ENCODE data around the gene ACBD6. TPM values are rescaled to one million over a fixed set of nuclear protein-coding genes. Genes with fewer than 3 reads are reported as not detected.

The ACBD6 gene
- total RNA-seq, 1 experiment from 2014 or later = 74.7 TPM

GRCh38 chr1:180272395-180272794 lies 230.0 kb downstream of the ACBD6 start:
- no peak overlapping the region for H3K27ac Mint-ChIP-seq (ENCODE audit: unreplicated experiment)

DNA sequence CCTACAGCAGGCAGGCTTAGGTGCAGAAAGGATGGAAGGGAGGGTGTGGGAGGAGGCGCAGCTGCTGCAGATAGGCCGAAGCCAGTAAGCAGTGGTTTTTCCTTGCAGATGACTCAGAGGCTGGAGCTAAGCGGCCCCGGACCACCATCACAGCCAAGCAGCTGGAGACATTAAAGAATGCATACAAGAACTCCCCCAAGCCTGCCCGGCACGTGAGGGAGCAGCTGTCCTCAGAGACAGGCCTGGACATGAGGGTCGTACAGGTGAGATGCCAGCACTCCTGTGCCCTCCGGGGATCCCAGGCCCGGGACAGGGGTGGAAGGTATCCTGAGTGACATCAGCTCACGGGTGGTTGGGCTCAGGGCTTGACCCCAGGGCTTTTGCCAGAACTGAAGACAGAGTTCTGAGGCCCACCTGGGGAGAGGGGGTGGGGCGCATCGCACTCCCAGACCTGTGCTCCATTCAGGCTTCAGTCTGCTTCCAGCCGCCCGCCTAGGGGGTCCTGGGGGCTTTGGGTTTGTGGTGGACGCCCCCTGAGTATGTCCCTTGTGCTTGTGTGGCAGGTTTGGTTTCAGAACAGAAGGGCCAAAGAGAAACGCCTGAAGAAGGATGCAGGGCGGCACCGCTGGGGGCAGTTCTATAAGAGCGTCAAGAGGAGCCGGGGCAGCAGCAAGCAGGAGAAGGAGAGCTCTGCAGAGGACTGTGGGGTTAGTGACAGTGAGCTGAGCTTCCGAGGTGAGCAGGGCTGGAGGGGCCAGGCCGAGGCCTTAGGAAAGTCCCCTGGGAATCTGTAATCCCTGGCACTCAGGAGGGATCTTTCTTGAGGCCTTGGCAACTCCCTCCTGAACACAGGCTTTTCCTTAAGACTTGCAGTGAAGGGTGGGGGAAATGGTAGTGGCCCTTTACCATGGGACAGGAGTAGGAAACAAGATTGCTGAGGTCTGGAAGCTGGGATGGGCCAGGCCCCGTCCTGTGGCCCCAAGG lies 230.8 kb downstream of the ACBD6 start:
- Histone ChIP-seq H3K4me1 (peaks cover 10% of the 10 kb centered on the region; the same call in 1 of the 2 replicates), H3K36me3 (ENCODE audit: control insufficient read depth, insufficient read depth, low read length) (no peaks in the 10 kb centered on the region; the same call in none of the 2 replicates), H3K27me3 (replicated peaks; ENCODE audit: control insufficient read depth, insufficient read depth, low read length) (no peaks in the 10 kb centered on the region), H3K4me3 (ENCODE audit: low read depth, low read length) (no peak overlapping the region), H3K9me3 (no peaks in the 10 kb centered on the region)
- Mint-ChIP-seq H3K27ac (ENCODE audit: unreplicated experiment) (peak overlapping the region; percentile 44), H3K27me3 (ENCODE audit: insufficient read depth, unreplicated experiment) (no peaks in the 10 kb centered on the region), H3K36me3 (ENCODE audit: insufficient read depth, unreplicated experiment) (peaks cover 24% of the 10 kb centered on the region), H3K4me3 (ENCODE audit: unreplicated experiment) (no peak overlapping the region), H3K9me3 (ENCODE audit: unreplicated experiment) (no peaks in the 10 kb centered on the region), H3K4me1 (ENCODE audit: low read depth, unreplicated experiment) (peaks cover 12% of the 10 kb centered on the region)
- no peak for TF ChIP-seq CTCF (IDR thresholded peaks at IDR 0.05; ENCODE audit: insufficient read depth in 1 of 2, low read depth in 1 of 2, low read length in 1 of 2, severe bottlenecking in 1 of 2, unreplicated experiment in 1 of 2)
- CTCF ChIA-PET = interaction anchor here (2.6 kb wide), 1 partner anchor 84 kb away, joined by 8 read pairs; no protein-coding TSS in a partner anchor
- DNase-seq = no peak
- POLR2A ChIA-PET = no interaction called here
- no TSS peak for BruUV-seq (replicated peaks)
- intact Hi-C loops (cut with micrococcal nuclease; ENCODE audit: unreplicated experiment) = no loop called here

More at GRCh38 chr1:180272395-180272794, 230.0 kb downstream of the ACBD6 start:
- TF ChIP-seq CTCF (IDR thresholded peaks at IDR 0.05; ENCODE audit: insufficient read depth in 1 of 2, low read depth in 1 of 2, low read length in 1 of 2, severe bottlenecking in 1 of 2, unreplicated experiment in 1 of 2) = no peak
- no peaks in the 10 kb centered on the region for H3K9me3 ChIP-seq
- H3K4me1 ChIP-seq = peaks cover 10% of the 10 kb centered on the region; the same call in 1 of the 2 replicates
- H3K36me3 ChIP-seq (ENCODE audit: control insufficient read depth, insufficient read depth, low read length) = no peaks in the 10 kb centered on the region; the same call in none of the 2 replicates
- CTCF ChIA-PET = interaction anchor here (2.6 kb wide), 1 partner anchor 84 kb away, joined by 8 read pairs; no protein-coding TSS in a partner anchor
- POLR2A ChIA-PET = no interaction called here
- intact Hi-C loops (cut with micrococcal nuclease; ENCODE audit: unreplicated experiment) = no loop called here
- H3K4me3 Mint-ChIP-seq (ENCODE audit: unreplicated experiment) = no peak overlapping the region
- no peaks in the 10 kb centered on the region for H3K9me3 Mint-ChIP-seq (ENCODE audit: unreplicated experiment)
- H3K27me3 Mint-ChIP-seq (ENCODE audit: insufficient read depth, unreplicated experiment) = no peaks in the 10 kb centered on the region
- peaks cover 12% of the 10 kb centered on the region for H3K4me1 Mint-ChIP-seq (ENCODE audit: low read depth, unreplicated experiment)
- H3K4me3 ChIP-seq (ENCODE audit: low read depth, low read length) = no peak overlapping the region
- no peak for DNase-seq
- BruUV-seq (replicated peaks) = no TSS peak
- no peaks in the 10 kb centered on the region for H3K27me3 ChIP-seq (replicated peaks; ENCODE audit: control insufficient read depth, insufficient read depth, low read length)
- H3K36me3 Mint-ChIP-seq (ENCODE audit: insufficient read depth, unreplicated experiment) = peaks cover 32% of the 10 kb centered on the region

DNA sequence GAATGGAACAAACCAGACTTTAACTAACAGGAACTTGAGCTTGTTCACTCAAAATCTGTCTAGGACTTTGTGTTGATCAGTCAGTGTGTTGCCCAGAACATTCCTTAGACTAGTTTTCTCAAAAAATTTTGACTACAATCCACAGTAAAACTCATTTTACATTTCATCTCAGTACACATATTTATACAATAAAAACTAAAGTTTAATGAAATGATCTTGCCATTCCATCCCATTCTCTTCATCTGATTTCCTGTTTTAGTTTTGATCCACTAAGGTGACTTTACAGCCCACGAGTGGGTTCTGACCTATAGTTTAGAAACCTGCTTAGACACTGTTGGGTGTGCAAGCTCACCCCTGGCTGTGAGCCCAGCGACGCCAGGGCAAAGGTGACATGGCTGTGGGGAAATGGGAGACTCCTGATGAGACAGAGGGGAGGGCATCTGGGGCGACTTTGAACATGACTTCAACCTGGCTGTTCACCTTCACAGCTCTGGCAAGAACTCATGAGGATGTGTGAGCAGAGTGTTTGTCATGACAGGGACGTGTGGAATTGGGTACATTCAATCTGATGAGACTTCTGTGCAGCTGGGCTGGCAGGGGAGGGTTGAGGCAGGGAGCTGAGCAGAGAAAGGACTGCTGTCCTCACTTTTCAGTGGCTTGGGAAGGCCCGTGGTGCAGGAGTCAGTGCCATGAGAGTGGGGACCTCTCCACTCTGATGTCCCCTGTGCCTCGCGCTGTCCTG lies 231.7 kb downstream of the ACBD6 start:
- TF ChIP-seq CTCF (IDR thresholded peaks at IDR 0.05; ENCODE audit: insufficient read depth in 1 of 2, low read depth in 1 of 2, low read length in 1 of 2, severe bottlenecking in 1 of 2, unreplicated experiment in 1 of 2) = no peak
- Mint-ChIP-seq H3K27ac (ENCODE audit: unreplicated experiment) (peak overlapping the region; percentile 44), H3K27me3 (ENCODE audit: insufficient read depth, unreplicated experiment) (no peaks in the 10 kb centered on the region), H3K36me3 (ENCODE audit: insufficient read depth, unreplicated experiment) (peaks cover 16% of the 10 kb centered on the region), H3K9me3 (ENCODE audit: unreplicated experiment) (no peaks in the 10 kb centered on the region), H3K4me3 (ENCODE audit: unreplicated experiment) (no peak overlapping the region), H3K4me1 (ENCODE audit: low read depth, unreplicated experiment) (peaks cover 12% of the 10 kb centered on the region)
- ChIA-PET POLR2A (no interaction called here), CTCF (interaction anchor here (0.5 to 2.6 kb wide), 4 partner anchors 12 to 627 kb away, joined by 3 to 8 read pairs (median 6); no protein-coding TSS in a partner anchor)
- H3K9me3 ChIP-seq = no peaks in the 10 kb centered on the region
- H3K4me1 ChIP-seq = peaks cover 10% of the 10 kb centered on the region; the same call in 1 of the 2 replicates
- intact Hi-C loops (cut with micrococcal nuclease; ENCODE audit: unreplicated experiment) = no loop called here
- BruUV-seq (replicated peaks) = no TSS peak
- no peaks in the 10 kb centered on the region for H3K27me3 ChIP-seq (replicated peaks; ENCODE audit: control insufficient read depth, insufficient read depth, low read length)
- DNase-seq = no peak
- H3K4me3 ChIP-seq (ENCODE audit: low read depth, low read length) = no peak overlapping the region
- H3K36me3 ChIP-seq (ENCODE audit: control insufficient read depth, insufficient read depth, low read length) = no peaks in the 10 kb centered on the region; the same call in none of the 2 replicates

All from Caco-2 (cell line).